Subcutaneous abdominal adipose tissue (tissue), 5 donors: ENCODE measurements around the gene POLR1H.

Experiments
- H3K27ac ChIP-seq: one replicate; pipeline ENCODE4 v1.7.0; 2013; ENCODE audit warnings: low read depth, mild to moderate bottlenecking, inconsistent platforms, low read length, moderate library complexity
- H3K27me3 ChIP-seq, 5 donors: one replicate each; pipeline ENCODE4 v1.7.0; 2013; ENCODE audit warnings: low read length in 5 of 5, inconsistent platforms in 1 of 5; ENCODE audit not compliant: control insufficient read depth in 5 of 5, insufficient read depth in 4 of 5
- H3K36me3 ChIP-seq, 5 donors: one replicate each; pipeline ENCODE4 v1.7.0; 2013; ENCODE audit warnings: low read length in 5 of 5; ENCODE audit not compliant: control insufficient read depth in 5 of 5, insufficient read depth in 5 of 5
- H3K4me1 ChIP-seq, 5 donors: one replicate each; pipeline ENCODE4 v1.7.0; 2013; ENCODE audit warnings: low read length in 5 of 5, mild to moderate bottlenecking in 3 of 5, moderate library complexity in 1 of 5; ENCODE audit not compliant: control insufficient read depth in 5 of 5, insufficient read depth in 5 of 5
- H3K4me3 ChIP-seq, 5 donors: one replicate each; pipeline ENCODE4 v1.7.0; 2013; ENCODE audit warnings: low read length in 5 of 5, low read depth in 1 of 5
- H3K9ac ChIP-seq, 5 donors: one replicate each; pipeline ENCODE4 v1.7.0; 2013; ENCODE audit warnings: low read length in 5 of 5, mild to moderate bottlenecking in 4 of 5, moderate library complexity in 3 of 5
- H3K9me3 ChIP-seq, 5 donors: one replicate each; pipeline ENCODE4 v1.7.0; 2013; ENCODE audit warnings: low read length in 5 of 5; ENCODE audit not compliant: control insufficient read depth in 5 of 5
- donor health status: healthy.
- donor health status: healthy.
- donor health status: healthy.
- donor health status: healthy.
- donor health status: healthy.

The POLR1H gene

GRCh38 chr6:30102414-30102969, 41.4 kb downstream of the POLR1H start:
- Histone ChIP-seq H3K9me3 (no peaks in the 10 kb centered on the region), H3K27ac (peak overlapping the region; percentile 82), H3K4me1 (peaks cover 9 to 40% (median 35%) of the 10 kb centered on the region in 5 donors), H3K9ac (peak overlapping the region in 4 of 5 donors; percentile 56 to 83 (median 62)), H3K27me3 (peaks cover 12 to 44% (median 27%) of the 10 kb centered on the region in 5 donors), H3K4me3 (peak overlapping the region; percentile 58 to 76 (median 69)), H3K36me3 (no peaks in the 10 kb centered on the region)

- peak overlapping the region; percentile 82 for H3K27ac ChIP-seq
These were observed 42.2 kb downstream of the POLR1H start for GRCh38 chr6:30102970-30103871.

GRCh38 chr6:30103872-30104179, 42.8 kb downstream of the POLR1H start:
- peak overlapping the region; percentile 56 to 76 (median 60) for H3K4me3 ChIP-seq
- peak overlapping the region in 2 of 5 donors; percentile 58 to 64 for H3K9ac ChIP-seq
- no peaks in the 10 kb centered on the region for H3K9me3 ChIP-seq
- H3K36me3 ChIP-seq, result no peaks in the 10 kb centered on the region
- H3K27me3 ChIP-seq, result peaks cover 3 to 41% (median 23%) of the 10 kb centered on the region in 5 donors
- H3K4me1 ChIP-seq, result peaks cover 9 to 40% (median 35%) of the 10 kb centered on the region in 5 donors
- H3K27ac ChIP-seq, result no peak overlapping the region

More at GRCh38 chr6:30102970-30103871, 42.2 kb downstream of the POLR1H start:
- Histone ChIP-seq H3K27me3 (peaks cover 8 to 47% (median 26%) of the 10 kb centered on the region in 5 donors), H3K4me1 (peaks cover 9 to 40% (median 35%) of the 10 kb centered on the region in 5 donors), H3K9me3 (no peaks in the 10 kb centered on the region), H3K36me3 (no peaks in the 10 kb centered on the region), H3K9ac (peak overlapping the region in 4 of 5 donors; percentile 45 to 83 (median 61)), H3K4me3 (peak overlapping the region; percentile 56 to 76 (median 60))

- no peaks in the 10 kb centered on the region for H3K36me3 ChIP-seq
- H3K4me1 ChIP-seq, result peaks cover 9 to 40% (median 35%) of the 10 kb centered on the region in 5 donors
- no peak overlapping the region for H3K9ac ChIP-seq
- H3K27ac ChIP-seq, result no peak overlapping the region
- no peaks in the 10 kb centered on the region for H3K9me3 ChIP-seq
- no peak overlapping the region for H3K4me3 ChIP-seq
- H3K27me3 ChIP-seq, result peaks cover 3 to 37% (median 23%) of the 10 kb centered on the region in 5 donors
These were observed 43.6 kb downstream of the POLR1H start for GRCh38 chr6:30104661-30105060.

- no peaks in the 10 kb centered on the region for H3K9me3 ChIP-seq
- H3K9ac ChIP-seq, result no peak overlapping the region
- no peaks in the 10 kb centered on the region for H3K36me3 ChIP-seq
- peaks cover 17 to 47% (median 39%) of the 10 kb centered on the region in 5 donors for H3K27me3 ChIP-seq
- no peaks in the 10 kb centered on the region for H3K4me1 ChIP-seq
- no peak overlapping the region for H3K27ac ChIP-seq
- no peak overlapping the region for H3K4me3 ChIP-seq
These were observed 50.3 kb downstream of the POLR1H start for GRCh38 chr6:30111266-30111856.

GRCh38 chr6:30112402-30112994, 51.4 kb downstream of the POLR1H start:
- Histone ChIP-seq H3K9ac (no peak overlapping the region), H3K27ac (no peak overlapping the region), H3K36me3 (no peaks in the 10 kb centered on the region), H3K4me3 (no peak overlapping the region), H3K9me3 (no peaks in the 10 kb centered on the region), H3K27me3 (peaks cover 17 to 47% (median 38%) of the 10 kb centered on the region in 5 donors), H3K4me1 (no peaks in the 10 kb centered on the region)

- H3K27me3 ChIP-seq, result peaks cover 17 to 41% (median 34%) of the 10 kb centered on the region in 5 donors
- H3K4me1 ChIP-seq, result no peaks in the 10 kb centered on the region
- no peaks in the 10 kb centered on the region for H3K9me3 ChIP-seq
- H3K4me3 ChIP-seq, result no peak within 1 kb of the TSS
- H3K9ac ChIP-seq, result no peak within 1 kb of the TSS
- no peak within 1 kb of the TSS for H3K27ac ChIP-seq
- no peaks in the 10 kb centered on the region for H3K36me3 ChIP-seq
These were observed 52.1 kb downstream of the POLR1H start, which contains the start of gene TRIM31 for GRCh38 chr6:30113003-30113759. TSS of gene TRIM31 (minus strand) at chr6:30113090. CDS start at chr6:30112805, 285 bp downstream.

- H3K9me3 ChIP-seq, result no peaks in the 10 kb centered on the region
- H3K9ac ChIP-seq, result no peak overlapping the region
- no peak overlapping the region for H3K4me3 ChIP-seq
- no peaks in the 10 kb centered on the region for H3K36me3 ChIP-seq
- H3K4me1 ChIP-seq, result no peaks in the 10 kb centered on the region
- no peak overlapping the region for H3K27ac ChIP-seq
- peaks cover 14 to 41% (median 31%) of the 10 kb centered on the region in 5 donors for H3K27me3 ChIP-seq
These were observed 52.8 kb downstream of the POLR1H start for GRCh38 chr6:30113841-30114240.
